Subcutaneous adipose tissue (tissue), 4 donors: ENCODE measurements around the gene STAT2. TPM values are rescaled to one million over a fixed set of nuclear protein-coding genes. Genes with fewer than 3 reads are reported as not detected.

Source experiments
- total RNA-seq, 4 donors: library from RNA; depleted of rRNA; stranded (reverse); fragments of >200 nt; gene quantifications; one replicate each; pipeline ENCODE4 v1.1.0, GENCODE V29; 2016
- TF ChIP-seq, protein P1 (sequence below): fragments of 450-650 bp; IDR thresholded peaks from one replicate; pipeline ENCODE4 v1.5.1; 2016; ENCODE audit warnings: low read depth, mild to moderate bottlenecking, control low read depth, antibody characterized with exemption, moderate library complexity

STAT2 gene
- total RNA-seq, 4 donors from 2014 or later = 86.7 to 274 (median 213) TPM

- TF ChIP-seq, protein P1, sequence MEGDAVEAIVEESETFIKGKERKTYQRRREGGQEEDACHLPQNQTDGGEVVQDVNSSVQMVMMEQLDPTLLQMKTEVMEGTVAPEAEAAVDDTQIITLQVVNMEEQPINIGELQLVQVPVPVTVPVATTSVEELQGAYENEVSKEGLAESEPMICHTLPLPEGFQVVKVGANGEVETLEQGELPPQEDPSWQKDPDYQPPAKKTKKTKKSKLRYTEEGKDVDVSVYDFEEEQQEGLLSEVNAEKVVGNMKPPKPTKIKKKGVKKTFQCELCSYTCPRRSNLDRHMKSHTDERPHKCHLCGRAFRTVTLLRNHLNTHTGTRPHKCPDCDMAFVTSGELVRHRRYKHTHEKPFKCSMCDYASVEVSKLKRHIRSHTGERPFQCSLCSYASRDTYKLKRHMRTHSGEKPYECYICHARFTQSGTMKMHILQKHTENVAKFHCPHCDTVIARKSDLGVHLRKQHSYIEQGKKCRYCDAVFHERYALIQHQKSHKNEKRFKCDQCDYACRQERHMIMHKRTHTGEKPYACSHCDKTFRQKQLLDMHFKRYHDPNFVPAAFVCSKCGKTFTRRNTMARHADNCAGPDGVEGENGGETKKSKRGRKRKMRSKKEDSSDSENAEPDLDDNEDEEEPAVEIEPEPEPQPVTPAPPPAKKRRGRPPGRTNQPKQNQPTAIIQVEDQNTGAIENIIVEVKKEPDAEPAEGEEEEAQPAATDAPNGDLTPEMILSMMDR = no peak
These were observed 35.7 kb downstream of the STAT2 start for GRCh38 chr12:56324206-56324605.

DNA sequence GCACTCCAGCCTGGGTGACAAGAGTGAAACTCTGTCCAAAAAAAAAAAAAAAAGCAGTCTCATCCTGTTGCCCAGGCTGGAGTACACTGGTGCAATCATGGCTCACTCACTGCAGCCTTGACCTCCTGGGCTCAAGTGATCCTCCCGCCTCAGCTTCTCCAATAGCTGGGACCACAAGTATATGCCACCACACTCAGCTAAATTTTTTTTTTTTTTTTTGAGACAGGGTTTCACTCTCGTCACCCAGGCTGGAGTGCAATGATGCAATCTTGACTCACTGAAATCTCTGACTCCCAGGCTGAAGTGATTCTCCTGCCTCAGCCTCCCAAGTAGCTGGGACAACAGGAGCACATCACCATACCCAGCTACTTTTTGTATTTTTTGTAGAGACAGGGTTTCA, 38.9 kb downstream of the STAT2 start:
- TF ChIP-seq, protein P1 = no peak

GRCh38 chr12:56317675-56318074, 42.2 kb downstream of the STAT2 start:
- TF ChIP-seq, protein P1 = no peak

DNA sequence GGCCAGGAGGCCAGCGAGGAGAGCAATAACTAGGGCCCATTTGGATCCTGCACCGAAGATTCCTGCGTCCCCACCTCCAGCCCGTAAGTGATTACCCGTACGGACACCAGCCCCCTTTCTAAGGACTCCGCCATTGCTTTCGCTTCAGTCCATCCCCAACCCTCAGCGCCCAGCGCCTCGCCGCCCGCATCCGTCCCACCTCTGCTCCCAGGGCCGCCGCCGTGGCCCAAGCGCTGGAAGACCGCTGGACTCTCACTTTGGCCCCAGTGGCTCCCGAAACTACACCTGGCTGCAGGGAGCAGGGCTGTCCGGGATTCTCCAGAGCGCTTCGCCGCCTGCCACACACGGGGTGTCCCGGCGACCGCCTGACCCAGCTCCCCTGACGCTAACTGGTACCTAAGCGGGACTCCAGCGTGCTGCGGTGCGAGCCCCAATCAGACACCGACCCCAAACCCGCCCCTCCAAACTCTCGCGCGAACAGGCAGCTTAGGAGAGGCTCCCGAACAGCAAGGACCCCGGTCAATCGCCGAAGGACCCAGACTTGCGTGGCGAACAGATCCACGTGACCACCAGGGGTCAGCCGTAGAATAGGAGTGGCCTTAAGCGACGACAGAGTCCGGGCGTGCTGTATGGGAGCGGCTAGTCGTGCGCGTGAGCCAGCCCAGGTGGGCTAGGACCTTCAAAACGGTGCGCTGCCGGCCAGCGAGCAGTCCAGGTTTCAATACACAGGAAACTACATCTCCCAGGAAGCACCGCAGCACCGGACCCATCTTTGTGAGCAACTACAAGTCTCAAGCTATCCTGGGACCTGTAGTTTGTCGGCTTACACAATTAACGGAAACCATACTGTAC, 44.1 kb downstream of the STAT2 start, which contains the start of gene CNPY2:
CNPY2 (minus strand) TSS at position 367 of the 852 bp plus-strand sequence. CDS start 771 bp downstream, outside the sequence.
- TF ChIP-seq, protein P1 = no peak

GRCh38 chr12:56315249-56315621, 44.7 kb downstream of the STAT2 start:
- TF ChIP-seq, protein P1 = no peak

- TF ChIP-seq, protein P1 = no peak
These were observed 48.9 kb downstream of the STAT2 start for GRCh38 chr12:56311003-56311402.

DNA sequence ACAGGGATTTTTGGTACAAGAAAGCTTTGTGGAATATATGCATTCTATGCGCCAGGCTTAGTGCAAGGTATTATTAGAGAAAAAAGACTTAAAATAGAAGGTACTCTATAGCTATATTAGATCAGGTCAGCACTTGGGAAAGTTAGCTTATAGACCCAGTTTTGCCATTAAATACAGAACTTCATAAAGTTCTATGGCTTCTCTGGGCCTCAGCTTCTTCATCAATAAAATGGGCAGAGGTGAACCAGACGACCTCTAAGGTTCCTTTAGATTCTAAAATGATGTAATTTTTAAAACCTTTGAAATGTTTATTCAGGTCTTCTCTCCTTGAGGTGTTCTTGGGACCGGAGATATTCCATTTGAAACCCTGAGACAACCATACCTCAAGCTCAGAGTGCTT, 51.2 kb downstream of the STAT2 start:
- TF ChIP-seq, protein P1 = no peak
